MM.1S (cell line): ENCODE results near the gene ROCK2.
"Not testable (repeated sequence)": the region's sequence is repeated elsewhere in the genome, so short reads cannot be mapped to it uniquely, and the experiment has no call there.

ENCODE experiments used
- DNase-seq: peaks from one replicate; pipeline ENCODE4 v3.0.0-alpha.2; 2015
- H2AFZ ChIP-seq: fragments of 300-600 bp; sonication (generic); 2 replicates; pipeline ENCODE4 v1.6.0; 2016; ENCODE audit warnings: antibody characterized with exemption, low read length
- H3F3A ChIP-seq: fragments of 300-600 bp; sonication (generic); 2 replicates; pipeline ENCODE4 v1.6.1; 2016; ENCODE audit warnings: mild to moderate bottlenecking, antibody characterized with exemption, low read length, moderate library complexity, mixed read lengths; ENCODE audit not compliant: insufficient read depth
- H3K27ac ChIP-seq: fragments of 300-600 bp; sonication (generic); 2 replicates; pipeline ENCODE4 v1.5.1; 2016; ENCODE audit warnings: mild to moderate bottlenecking, low read length
- H3K27me3 ChIP-seq: fragments of 300-600 bp; sonication (generic); replicated peaks from 2 replicates; pipeline ENCODE4 v1.6.0; 2016; ENCODE audit warnings: low read length; ENCODE audit not compliant: insufficient read depth
- H3K36me3 ChIP-seq: fragments of 300-600 bp; sonication (generic); replicated peaks from 2 replicates; pipeline ENCODE4 v1.6.1; 2016; ENCODE audit warnings: mild to moderate bottlenecking, low read length, mixed read lengths; ENCODE audit not compliant: insufficient read depth
- H3K4me1 ChIP-seq: fragments of 300-600 bp; sonication (generic); 2 replicates; pipeline ENCODE4 v1.6.1; 2016; ENCODE audit warnings: low read length, mixed read lengths
- H3K4me2 ChIP-seq: fragments of 300-600 bp; sonication (generic); 2 replicates; pipeline ENCODE4 v1.6.0; 2016; ENCODE audit warnings: low read depth, low read length
- H3K4me3 ChIP-seq: fragments of 300-600 bp; sonication (generic); 2 replicates; pipeline ENCODE4 v1.5.1; 2016; ENCODE audit warnings: low read length, mixed read lengths
- H3K79me2 ChIP-seq: fragments of 300-600 bp; sonication (generic); 2 replicates; pipeline ENCODE4 v1.6.1; 2016; ENCODE audit warnings: mixed run types, low read length, mixed read lengths
- H3K9ac ChIP-seq: fragments of 300-600 bp; sonication (generic); 2 replicates; pipeline ENCODE4 v1.6.1; 2016; ENCODE audit warnings: low read length, mixed read lengths
- H3K9me2 ChIP-seq: fragments of 300-600 bp; sonication (generic); replicated peaks from 2 replicates; pipeline ENCODE4 v1.6.1; 2016; ENCODE audit warnings: mild to moderate bottlenecking, low read length, mixed read lengths; ENCODE audit not compliant: insufficient read depth
- H3K9me3 ChIP-seq: fragments of 300-600 bp; sonication (generic); replicated peaks from 2 replicates; pipeline ENCODE4 v1.6.1; 2016; ENCODE audit warnings: mild to moderate bottlenecking, low read length, mixed read lengths; ENCODE audit not compliant: insufficient read depth
- H4K20me1 ChIP-seq: fragments of 300-600 bp; sonication (generic); 2 replicates; pipeline ENCODE4 v1.6.1; 2016; ENCODE audit warnings: mild to moderate bottlenecking, low read length, moderate library complexity, mixed read lengths; ENCODE audit not compliant: insufficient read depth
- EZH2 ChIP-seq: fragments of 300-600 bp; sonication (generic); optimal IDR thresholded peaks from 2 replicates; pipeline ENCODE3; 2017; ENCODE audit warnings: low read depth, mild to moderate bottlenecking, antibody characterized with exemption, low read length, mixed read lengths
- EZH2phosphoT487 ChIP-seq: fragments of 300-600 bp; sonication (generic); IDR thresholded peaks from 2 replicates; pipeline ENCODE4 v1.6.1; 2018; ENCODE audit warnings: antibody characterized with exemption, low read length
- TF ChIP-seq, protein P1 (sequence below): fragments of 300-600 bp; sonication (generic); IDR thresholded peaks from 2 replicates; pipeline ENCODE4 v1.5.1; 2016; ENCODE audit warnings: antibody characterized with exemption, low read length, mixed read lengths

ROCK2 gene

GRCh38 chr2:11332596-11332995, 11.8 kb downstream of the ROCK2 start:
- Histone ChIP-seq H3K9me2 (no peaks in the 10 kb centered on the region), H4K20me1 (no peaks in the 10 kb centered on the region; the same call in 1 of the 2 replicates), H3K9me3 (no peaks in the 10 kb centered on the region), H3F3A (peaks cover 5% of the 10 kb centered on the region; the same call in 1 of the 2 replicates), H3K79me2 (peaks cover 78% of the 10 kb centered on the region), H2AFZ (no peak overlapping the region), H3K4me1 (peaks cover 6% of the 10 kb centered on the region; the same call in 1 of the 2 replicates), H3K27me3 (no peaks in the 10 kb centered on the region), H3K4me3 (no peak overlapping the region), H3K4me2 (no peak overlapping the region), H3K9ac (no peak overlapping the region), H3K27ac (no peak overlapping the region), H3K36me3 (no peaks in the 10 kb centered on the region)
- TF ChIP-seq EZH2 (no peak), EZH2phosphoT487 (no peak)
- TF ChIP-seq, protein P1, sequence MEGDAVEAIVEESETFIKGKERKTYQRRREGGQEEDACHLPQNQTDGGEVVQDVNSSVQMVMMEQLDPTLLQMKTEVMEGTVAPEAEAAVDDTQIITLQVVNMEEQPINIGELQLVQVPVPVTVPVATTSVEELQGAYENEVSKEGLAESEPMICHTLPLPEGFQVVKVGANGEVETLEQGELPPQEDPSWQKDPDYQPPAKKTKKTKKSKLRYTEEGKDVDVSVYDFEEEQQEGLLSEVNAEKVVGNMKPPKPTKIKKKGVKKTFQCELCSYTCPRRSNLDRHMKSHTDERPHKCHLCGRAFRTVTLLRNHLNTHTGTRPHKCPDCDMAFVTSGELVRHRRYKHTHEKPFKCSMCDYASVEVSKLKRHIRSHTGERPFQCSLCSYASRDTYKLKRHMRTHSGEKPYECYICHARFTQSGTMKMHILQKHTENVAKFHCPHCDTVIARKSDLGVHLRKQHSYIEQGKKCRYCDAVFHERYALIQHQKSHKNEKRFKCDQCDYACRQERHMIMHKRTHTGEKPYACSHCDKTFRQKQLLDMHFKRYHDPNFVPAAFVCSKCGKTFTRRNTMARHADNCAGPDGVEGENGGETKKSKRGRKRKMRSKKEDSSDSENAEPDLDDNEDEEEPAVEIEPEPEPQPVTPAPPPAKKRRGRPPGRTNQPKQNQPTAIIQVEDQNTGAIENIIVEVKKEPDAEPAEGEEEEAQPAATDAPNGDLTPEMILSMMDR, result no peak
- DNase-seq, result no peak

DNA sequence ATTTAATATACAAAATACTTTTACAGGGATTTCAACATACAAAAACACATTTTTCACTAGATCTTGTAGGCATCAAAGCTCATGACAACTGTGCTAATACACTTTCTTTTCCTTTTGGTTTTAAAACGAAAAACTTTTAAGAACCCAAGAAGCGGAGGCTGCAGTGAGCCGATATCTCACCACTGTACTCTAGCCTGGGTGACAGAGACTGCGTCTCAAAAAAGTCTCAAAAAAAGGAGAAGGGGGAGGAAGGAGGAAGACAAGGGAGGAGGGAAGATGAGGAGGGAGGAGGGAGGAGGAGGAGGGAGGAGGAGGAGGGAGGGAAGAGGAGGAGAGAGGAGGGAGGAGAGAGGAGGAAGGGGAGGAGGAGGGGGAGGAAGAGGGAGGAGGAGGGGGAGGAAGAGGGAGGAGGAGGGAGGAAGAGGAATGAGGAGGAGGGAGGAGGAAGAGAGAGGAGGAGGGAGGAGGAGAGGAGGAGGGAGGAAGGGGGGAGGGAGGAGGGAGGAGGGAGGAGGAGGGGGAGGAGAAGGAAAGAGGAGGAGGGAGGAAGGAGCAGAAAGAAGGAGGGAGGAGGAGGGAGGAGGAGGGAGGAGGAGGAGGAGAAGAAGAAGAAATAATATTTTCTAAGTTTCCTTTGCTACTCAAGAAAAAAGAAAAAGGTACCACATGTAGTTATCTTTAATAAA, 13.8 kb downstream of the ROCK2 start:
- Histone ChIP-seq H3K9me3 (no peaks in the 10 kb centered on the region), H2AFZ (no peak overlapping the region), H3K27ac (no peak overlapping the region), H3K9me2 (no peaks in the 10 kb centered on the region), H4K20me1 (no peaks in the 10 kb centered on the region; the same call in 1 of the 2 replicates), H3K4me2 (peak overlapping the region; percentile 55; the same call in 1 of the 2 replicates), H3K27me3 (no peaks in the 10 kb centered on the region), H3K79me2 (peaks cover 78% of the 10 kb centered on the region), H3F3A (peaks cover 5% of the 10 kb centered on the region; the same call in 1 of the 2 replicates), H3K4me3 (no peak overlapping the region; the same call in 1 of the 2 replicates), H3K4me1 (peaks cover 9% of the 10 kb centered on the region; the same call in 1 of the 2 replicates), H3K9ac (no peak overlapping the region), H3K36me3 (no peaks in the 10 kb centered on the region)
- no peak for TF ChIP-seq EZH2
- TF ChIP-seq, protein P1, result no peak
- no peak for TF ChIP-seq EZH2phosphoT487
- peak; percentile 38 for DNase-seq

- Histone ChIP-seq H4K20me1 (no peaks in the 10 kb centered on the region; the same call in 1 of the 2 replicates), H3K4me2 (peak overlapping the region; percentile 55), H3K9ac (no peak overlapping the region)
Observed at GRCh38 chr2:11329776-11330175, 14.7 kb downstream of the ROCK2 start.

GRCh38 chr2:11328522-11328921, 15.9 kb downstream of the ROCK2 start:
- not testable (repeated sequence) for H3K4me3 ChIP-seq, DNase-seq, H2AFZ ChIP-seq, H3K9me3 ChIP-seq, H3K9ac ChIP-seq, H3K27me3 ChIP-seq, H3F3A ChIP-seq, H3K27ac ChIP-seq, H3K4me1 ChIP-seq, H3K36me3 ChIP-seq, H4K20me1 ChIP-seq, H3K9me2 ChIP-seq, H3K4me2 ChIP-seq
- peaks cover 79% of the 10 kb centered on the region for H3K79me2 ChIP-seq

More at GRCh38 chr2:11329776-11330175, 14.7 kb downstream of the ROCK2 start:
- Histone ChIP-seq H3K4me1 (peaks cover 9% of the 10 kb centered on the region; the same call in 1 of the 2 replicates), H3K79me2 (peaks cover 79% of the 10 kb centered on the region), H2AFZ (no peak overlapping the region), H3F3A (peaks cover 5% of the 10 kb centered on the region; the same call in 1 of the 2 replicates), H3K9me2 (no peaks in the 10 kb centered on the region), H3K9me3 (no peaks in the 10 kb centered on the region), H3K27ac (no peak overlapping the region), H3K36me3 (no peaks in the 10 kb centered on the region), H3K27me3 (no peaks in the 10 kb centered on the region), H3K4me3 (peak overlapping the region; percentile 9; the same call in 1 of the 2 replicates)
- DNase-seq, result no peak
- TF ChIP-seq EZH2phosphoT487 (no peak), EZH2 (no peak)
- TF ChIP-seq, protein P1, result no peak
